Measurements from ENCODE around the gene ABHD6. TPM values are rescaled to one million over a fixed set of nuclear protein-coding genes. Genes with fewer than 3 reads are reported as not detected.
"Not testable (repeated sequence)": the region's sequence is repeated elsewhere in the genome, so short reads cannot be mapped to it uniquely, and the experiment has no call there.

The ABHD6 gene
- total RNA-seq, 2 experiments from 2014 or later: 3.3 to 3.7 TPM

DNA sequence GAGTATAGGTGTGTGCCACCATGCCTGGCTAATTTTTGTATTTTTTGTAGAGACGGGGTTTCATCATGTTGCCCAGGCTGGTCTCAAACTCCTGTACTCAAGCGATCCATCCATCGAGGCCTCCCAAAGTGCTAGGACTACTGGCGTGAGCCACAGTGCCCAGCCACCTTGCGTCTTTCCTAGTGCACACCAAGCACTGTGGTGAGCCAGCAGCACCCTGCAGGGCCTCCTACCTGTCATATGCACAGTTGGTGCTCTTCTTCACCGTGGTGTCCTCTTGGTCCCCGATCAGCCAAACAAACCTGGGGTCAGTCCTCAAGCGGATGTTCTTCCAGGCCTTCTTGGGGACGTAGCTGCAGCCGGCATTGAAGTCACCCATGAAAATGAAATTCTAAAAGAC lies 40.0 kb upstream of the ABHD6 start:
- ChIA-PET CTCF (interaction anchor here (1.1 to 1.5 kb wide), 3 partner anchors 10 to 21 kb away, joined by 3 to 11 read pairs (median 8); no protein-coding TSS in a partner anchor), POLR2A (interaction anchor here (0.6 kb wide), 1 partner anchor 174 kb away, joined by 3 read pairs; no protein-coding TSS in a partner anchor)
- H3K4me3 Mint-ChIP-seq: no peak overlapping the region
- intact Hi-C loops (cut with micrococcal nuclease): no loop called here
- peaks cover 1% of the 10 kb centered on the region for H3K36me3 Mint-ChIP-seq (ENCODE audit: low read depth)
- peaks cover 3% of the 10 kb centered on the region for H3K9me3 Mint-ChIP-seq
- ATAC-seq (no peak), DNase-seq (no peak)
- H3K27me3 Mint-ChIP-seq: no peaks in the 10 kb centered on the region
- H3K4me1 Mint-ChIP-seq (ENCODE audit: low read depth): peaks cover 5% of the 10 kb centered on the region
- no peak overlapping the region for H3K27ac Mint-ChIP-seq
- TF ChIP-seq, protein P1, sequence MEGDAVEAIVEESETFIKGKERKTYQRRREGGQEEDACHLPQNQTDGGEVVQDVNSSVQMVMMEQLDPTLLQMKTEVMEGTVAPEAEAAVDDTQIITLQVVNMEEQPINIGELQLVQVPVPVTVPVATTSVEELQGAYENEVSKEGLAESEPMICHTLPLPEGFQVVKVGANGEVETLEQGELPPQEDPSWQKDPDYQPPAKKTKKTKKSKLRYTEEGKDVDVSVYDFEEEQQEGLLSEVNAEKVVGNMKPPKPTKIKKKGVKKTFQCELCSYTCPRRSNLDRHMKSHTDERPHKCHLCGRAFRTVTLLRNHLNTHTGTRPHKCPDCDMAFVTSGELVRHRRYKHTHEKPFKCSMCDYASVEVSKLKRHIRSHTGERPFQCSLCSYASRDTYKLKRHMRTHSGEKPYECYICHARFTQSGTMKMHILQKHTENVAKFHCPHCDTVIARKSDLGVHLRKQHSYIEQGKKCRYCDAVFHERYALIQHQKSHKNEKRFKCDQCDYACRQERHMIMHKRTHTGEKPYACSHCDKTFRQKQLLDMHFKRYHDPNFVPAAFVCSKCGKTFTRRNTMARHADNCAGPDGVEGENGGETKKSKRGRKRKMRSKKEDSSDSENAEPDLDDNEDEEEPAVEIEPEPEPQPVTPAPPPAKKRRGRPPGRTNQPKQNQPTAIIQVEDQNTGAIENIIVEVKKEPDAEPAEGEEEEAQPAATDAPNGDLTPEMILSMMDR (IDR thresholded peaks at IDR 0.05): no peak

DNA sequence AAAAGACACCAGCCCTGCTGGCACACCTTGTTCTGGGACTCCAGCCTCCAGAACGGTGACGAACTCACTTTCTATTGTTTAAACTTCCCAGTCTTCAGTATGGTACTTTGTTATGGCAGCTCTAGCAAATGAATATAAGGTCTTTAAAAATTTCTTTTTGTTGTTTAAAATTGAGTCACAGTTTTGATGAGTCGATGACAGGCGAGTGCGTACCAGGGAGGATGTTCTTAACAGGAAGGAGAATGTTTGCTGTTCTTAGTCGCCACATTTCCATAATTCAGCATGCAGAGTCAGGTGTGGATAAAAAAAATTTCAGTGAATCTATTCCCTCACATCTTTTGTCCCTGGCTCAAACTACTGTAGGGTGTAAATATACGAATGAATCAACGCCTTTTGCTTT lies 39.2 kb upstream of the ABHD6 start:
- ATAC-seq: no peak
- intact Hi-C loops (cut with micrococcal nuclease): no loop called here
- peaks cover 5% of the 10 kb centered on the region for H3K4me1 Mint-ChIP-seq (ENCODE audit: low read depth)

DNA sequence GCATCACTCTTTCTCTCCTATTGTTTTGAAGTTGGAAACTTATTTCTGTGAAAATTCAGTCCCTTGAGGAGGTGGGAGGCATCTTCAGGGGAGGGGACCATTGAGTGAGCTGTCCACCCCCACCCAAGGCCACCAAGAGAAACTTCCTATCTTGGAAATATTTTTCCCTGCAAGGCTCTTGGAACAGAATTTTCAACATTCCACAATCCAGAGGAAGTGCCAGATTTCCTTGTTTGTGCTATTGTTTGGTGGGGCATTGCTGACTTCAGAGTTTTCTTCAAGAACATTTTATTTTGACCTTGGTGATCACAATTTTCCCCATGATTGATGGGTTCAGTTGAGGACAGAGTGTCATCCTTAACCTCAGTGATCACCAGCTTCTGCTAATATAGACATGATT lies 38.8 kb upstream of the ABHD6 start:
- POLR2A ChIA-PET: no interaction called here
- H3K4me3 Mint-ChIP-seq: no peak overlapping the region
- DNase-seq (no peak), ATAC-seq (no peak)
- peaks cover 4% of the 10 kb centered on the region for H3K27me3 Mint-ChIP-seq
- CTCF ChIA-PET: interaction anchor here (1.0 to 6.3 kb wide), 3 partner anchors 10 to 21 kb away, joined by 3 to 30 read pairs (median 5); no protein-coding TSS in a partner anchor
- H3K9me3 Mint-ChIP-seq: peaks cover 3% of the 10 kb centered on the region
- no peak overlapping the region for H3K27ac Mint-ChIP-seq
- peaks cover 3% of the 10 kb centered on the region for H3K36me3 Mint-ChIP-seq (ENCODE audit: low read depth)
- H3K4me1 Mint-ChIP-seq (ENCODE audit: low read depth): peaks cover 5% of the 10 kb centered on the region
- TF ChIP-seq, protein P1 (IDR thresholded peaks at IDR 0.05): no peak
- intact Hi-C loops (cut with micrococcal nuclease): no loop called here

More for the DNA sequence above, 39.2 kb upstream of the ABHD6 start:
- H3K9me3 Mint-ChIP-seq: peaks cover 3% of the 10 kb centered on the region
- no peak overlapping the region for H3K4me3 Mint-ChIP-seq
- peaks cover 3% of the 10 kb centered on the region for H3K36me3 Mint-ChIP-seq (ENCODE audit: low read depth)
- DNase-seq: no peak
- ChIA-PET CTCF (interaction anchor here (1.0 to 6.3 kb wide), 2 partner anchors 9 to 21 kb away, joined by 3 to 30 read pairs; no protein-coding TSS in a partner anchor), POLR2A (no interaction called here)
- no peak overlapping the region for H3K27ac Mint-ChIP-seq
- peaks cover 4% of the 10 kb centered on the region for H3K27me3 Mint-ChIP-seq
- TF ChIP-seq, protein P1 (IDR thresholded peaks at IDR 0.05): no peak

DNA sequence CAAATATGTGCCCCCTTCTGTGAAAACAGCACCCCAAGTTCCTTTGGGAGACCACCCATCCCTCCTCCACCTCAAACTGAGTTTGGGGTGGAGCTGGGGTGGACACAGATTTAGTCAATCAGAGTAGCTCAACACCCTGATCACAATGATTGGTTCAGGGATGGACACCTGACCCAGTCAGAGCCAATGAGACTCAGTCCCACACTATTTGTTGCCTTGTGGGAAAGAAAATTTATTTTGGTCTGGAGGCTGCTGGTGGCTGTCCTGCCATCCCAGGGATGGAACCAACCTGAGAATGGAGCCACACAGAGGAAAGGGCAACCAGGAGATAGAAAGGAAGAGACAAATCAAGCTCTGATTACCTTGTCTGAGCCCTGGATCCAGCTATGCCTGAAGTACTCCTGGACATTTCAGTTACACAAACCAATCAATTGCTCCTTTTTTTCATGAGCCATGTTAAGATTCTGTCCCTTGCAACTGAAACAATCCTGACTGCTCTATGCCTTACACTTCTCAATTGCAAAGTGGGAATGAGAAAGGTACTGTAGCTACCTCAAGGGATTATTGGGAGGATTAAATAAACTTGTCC lies 37.4 kb upstream of the ABHD6 start:
- Mint-ChIP-seq H3K4me1 (ENCODE audit: low read depth) (peaks cover 5% of the 10 kb centered on the region), H3K27ac (no peak overlapping the region), H3K36me3 (ENCODE audit: low read depth) (peaks cover 3% of the 10 kb centered on the region), H3K27me3 (peaks cover 4% of the 10 kb centered on the region), H3K9me3 (peaks cover 3% of the 10 kb centered on the region), H3K4me3 (no peak overlapping the region)
- ChIA-PET CTCF (interaction anchor here (0.8 to 6.3 kb wide), 7 partner anchors 11 to 191 kb away, joined by 3 to 30 read pairs (median 3); partner anchors contain the start of gene FLNB), POLR2A (interaction anchor here (0.9 kb wide), 1 partner anchor 10 kb away, joined by 3 read pairs; the partner anchor contains the start of gene DNASE1L3)
- TF ChIP-seq, protein P1 (IDR thresholded peaks at IDR 0.05): no peak
- ATAC-seq: no peak
- intact Hi-C loops (cut with micrococcal nuclease): no loop called here
- DNase-seq: no peak

DNA sequence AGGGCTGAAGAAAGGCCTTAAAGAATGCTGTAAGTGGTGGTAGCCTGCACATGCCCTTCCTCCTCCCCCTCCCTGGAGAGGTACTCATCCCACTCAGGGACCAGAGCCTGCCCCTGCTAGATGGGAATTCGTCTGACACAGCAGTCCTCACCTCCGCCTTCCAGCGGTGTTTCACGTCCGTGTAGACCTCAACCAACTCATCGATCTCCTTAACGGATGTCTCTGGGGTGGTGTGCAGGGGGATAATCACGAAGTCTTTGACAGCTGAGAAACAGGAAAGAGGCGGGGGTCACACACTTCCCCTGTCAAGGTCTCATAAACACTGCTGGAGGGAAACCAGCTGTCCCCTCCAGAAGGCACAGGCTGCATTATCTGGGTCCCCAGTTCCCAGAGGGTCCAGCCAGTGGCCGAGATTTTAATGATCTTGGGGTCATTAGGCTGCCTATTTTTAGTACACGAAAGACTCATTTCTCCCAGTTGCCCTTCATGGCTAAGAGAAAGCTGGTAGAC lies 36.7 kb upstream of the ABHD6 start:
- ATAC-seq (no peak), DNase-seq (no peak)
- Mint-ChIP-seq H3K4me1 (ENCODE audit: low read depth) (peaks cover 5% of the 10 kb centered on the region), H3K36me3 (ENCODE audit: low read depth) (peaks cover 3% of the 10 kb centered on the region), H3K9me3 (peaks cover 3% of the 10 kb centered on the region), H3K27ac (no peak overlapping the region), H3K4me3 (no peak overlapping the region), H3K27me3 (peaks cover 4% of the 10 kb centered on the region)
- POLR2A ChIA-PET: interaction anchor here (0.9 kb wide), 1 partner anchor 9 kb away, joined by 3 read pairs; the partner anchor contains the start of gene DNASE1L3
- intact Hi-C loops (cut with micrococcal nuclease): no loop called here
- TF ChIP-seq, protein P1 (IDR thresholded peaks at IDR 0.05): no peak
- CTCF ChIA-PET: interaction anchor here (0.8 to 6.3 kb wide), 9 partner anchors 12 to 192 kb away, joined by 3 to 30 read pairs (median 3); partner anchors contain the start of gene FLNB

DNA sequence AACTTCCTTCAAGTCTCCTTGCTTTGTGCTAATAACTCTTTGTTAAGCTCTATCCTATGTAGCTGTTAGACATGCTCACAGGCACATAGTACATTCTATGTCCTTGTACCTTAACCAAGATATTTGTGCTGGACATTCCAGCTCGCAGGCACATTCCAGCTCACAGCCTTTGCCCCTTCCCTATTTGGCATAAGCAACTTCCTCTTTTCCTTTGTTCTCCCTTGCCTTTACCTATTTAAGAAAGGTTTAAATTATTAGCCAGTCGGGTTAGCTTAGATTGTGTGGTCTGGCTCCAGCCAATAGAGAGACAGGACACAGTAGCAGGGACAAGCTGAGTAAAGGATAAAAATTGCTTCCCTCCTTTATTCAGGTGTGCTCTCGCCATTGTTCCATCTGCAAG lies 36.1 kb upstream of the ABHD6 start:
- H3K27ac Mint-ChIP-seq; intact Hi-C loops (cut with micrococcal nuclease); H3K4me3 Mint-ChIP-seq; ATAC-seq; H3K9me3 Mint-ChIP-seq; H3K27me3 Mint-ChIP-seq; POLR2A ChIA-PET; H3K36me3 Mint-ChIP-seq (ENCODE audit: low read depth); DNase-seq: not testable (repeated sequence)
- CTCF ChIA-PET: interaction anchor here (0.9 to 6.3 kb wide), 5 partner anchors 11 to 24 kb away, joined by 3 to 30 read pairs (median 5); no protein-coding TSS in a partner anchor
- peaks cover 10% of the 10 kb centered on the region for H3K4me1 Mint-ChIP-seq (ENCODE audit: low read depth)
